Measurements from ENCODE around the gene SNF8. TPM values are rescaled to one million over a fixed set of nuclear protein-coding genes. Genes with fewer than 3 reads are reported as not detected.

SNF8 gene
- total RNA-seq, 1 experiment from 2014 or later, result 129 TPM

GRCh38 chr17:48901241-48901640 lies 43.4 kb downstream of the SNF8 start:
- Histone ChIP-seq H3K23me2 (ENCODE audit: insufficient read length, low read depth, low read length, poor library complexity, severe bottlenecking) (no peaks in the 10 kb centered on the region), H3K23ac (ENCODE audit: insufficient read length, low read depth, low read length) (no peak overlapping the region), H3K4me2 (ENCODE audit: insufficient read depth, insufficient read length, low read length) (no peak overlapping the region), H3K4ac (ENCODE audit: low read depth, low read length) (no peak overlapping the region), H4K91ac (ENCODE audit: insufficient read length, low read depth, low read length) (no peak overlapping the region), H4K20me1 (ENCODE audit: control insufficient read depth, insufficient read depth, insufficient read length) (no peaks in the 10 kb centered on the region), H2AK5ac (ENCODE audit: insufficient read length, low read length) (no peak overlapping the region), H2BK5ac (ENCODE audit: insufficient read length, low read length) (no peak overlapping the region), H3K14ac (ENCODE audit: insufficient read depth, low read length) (no peak overlapping the region), H3K9ac (ENCODE audit: extremely low read depth, insufficient read length, low read length) (no peak overlapping the region), H4K5ac (ENCODE audit: insufficient read length, low read depth, low read length) (no peak overlapping the region), H2BK20ac (ENCODE audit: low read depth, low read length, poor library complexity, severe bottlenecking) (no peak overlapping the region), H3K9me3 (ENCODE audit: control insufficient read depth, low read depth, low read length) (no peaks in the 10 kb centered on the region), H2BK12ac (ENCODE audit: insufficient read length, low read depth, low read length) (no peak overlapping the region), H3K4me1 (ENCODE audit: insufficient read depth, low read length) (no peaks in the 10 kb centered on the region), H3K56ac (ENCODE audit: insufficient read length, low read depth, low read length) (no peak overlapping the region), H3K79me2 (ENCODE audit: insufficient read depth, low read length) (0 out of 2 replicates have a peak, but pooled peaks cover 1% of the 10 kb centered on the region), H2AFZ (ENCODE audit: low read length) (no peak overlapping the region), H3K79me1 (ENCODE audit: insufficient read depth, low read depth, low read length, poor library complexity, severe bottlenecking) (no peaks in the 10 kb centered on the region), H3K27ac (ENCODE audit: insufficient read length, low read depth, low read length) (no peak overlapping the region), H3T11ph (ENCODE audit: low read length) (no peak overlapping the region), H2BK120ac (ENCODE audit: low read depth, low read length, poor library complexity, severe bottlenecking) (no peak overlapping the region), H4K8ac (replicated peaks; ENCODE audit: insufficient read length, low read depth, low read length) (no peak overlapping the region), H3K18ac (ENCODE audit: insufficient read length, low read depth, low read length) (no peak overlapping the region), H3K27me3 (ENCODE audit: insufficient read depth, low read length) (no peaks in the 10 kb centered on the region), H2BK15ac (ENCODE audit: low read depth, low read length) (no peak overlapping the region)
- Mint-ChIP-seq H3K9me3 (no peaks in the 10 kb centered on the region), H3K4me3 (no peak overlapping the region), H3K4me1 (0 out of 4 replicates have a peak, but pooled peaks cover 0 to 3% of the 10 kb centered on the region in 2 experiments), H3K36me3 (ENCODE audit: insufficient read depth in 1 of 3, low read depth in 3 of 3) (peaks cover 0 to 11% (median 0%) of the 10 kb centered on the region in 3 experiments; a peak in 2 of 7 replicates), H3K27me3 (ENCODE audit: low read depth) (no peaks in the 10 kb centered on the region), H3K27ac (no peak overlapping the region)
- TF ChIP-seq CTCF (conservative IDR thresholded peaks at IDR 0.05), result no peak
- WGBS (ENCODE audit: extremely low coverage, insufficient read length, low lambda C conversion rate), result no CpG with 5 or more reads among the region's 1 CpG
- DNase-seq, result no peak
